B cell (primary cell): ENCODE data around the gene KAZN.

ENCODE experiments used
- EZH2 ChIP-seq: IDR thresholded peaks from 2 replicates; pipeline ENCODE4 v1.6.1; 2012; ENCODE audit warnings: borderline replicate concordance, low read depth, mild to moderate bottlenecking, moderate library complexity, low read length; ENCODE audit not compliant: insufficient read depth, poor library complexity, severe bottlenecking
- TF ChIP-seq, protein P1 (sequence below): fragments of 200-600 bp; IDR thresholded peaks from one replicate; pipeline ENCODE4 v1.8.0; 2022; ENCODE audit warnings: antibody characterized with exemption, mild to moderate bottlenecking

DNA sequence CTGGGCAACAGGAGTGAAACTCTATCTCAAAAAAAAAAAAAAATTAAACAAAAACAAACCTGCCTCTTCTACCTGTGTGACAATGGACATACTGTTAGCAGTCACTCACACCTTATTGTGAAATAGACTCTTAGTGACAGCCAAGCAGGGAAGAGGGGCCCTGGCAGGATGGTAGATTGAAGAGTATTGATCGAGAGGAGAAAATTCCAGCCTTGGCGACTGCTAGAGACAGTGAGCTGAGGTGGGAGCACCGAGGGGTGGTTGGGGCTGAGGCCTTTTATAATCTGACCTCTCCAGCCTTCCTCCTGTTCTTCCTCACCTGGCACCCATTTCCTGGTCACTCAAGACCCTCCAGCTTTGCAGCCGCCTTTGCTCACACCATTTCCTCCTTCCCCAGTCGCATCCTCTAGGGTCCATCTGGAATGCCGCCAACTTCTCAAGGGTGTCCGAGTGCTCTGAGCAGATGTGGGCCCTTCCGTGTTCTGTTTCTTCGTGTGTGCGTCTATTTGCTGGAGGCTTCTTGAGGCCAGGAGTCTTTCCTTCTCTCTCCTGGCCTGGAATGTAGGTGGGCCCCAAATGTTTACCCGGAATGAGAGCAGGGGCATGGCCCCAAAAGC is 358.2 kb downstream of the KAZN start:
- TF ChIP-seq, protein P1, sequence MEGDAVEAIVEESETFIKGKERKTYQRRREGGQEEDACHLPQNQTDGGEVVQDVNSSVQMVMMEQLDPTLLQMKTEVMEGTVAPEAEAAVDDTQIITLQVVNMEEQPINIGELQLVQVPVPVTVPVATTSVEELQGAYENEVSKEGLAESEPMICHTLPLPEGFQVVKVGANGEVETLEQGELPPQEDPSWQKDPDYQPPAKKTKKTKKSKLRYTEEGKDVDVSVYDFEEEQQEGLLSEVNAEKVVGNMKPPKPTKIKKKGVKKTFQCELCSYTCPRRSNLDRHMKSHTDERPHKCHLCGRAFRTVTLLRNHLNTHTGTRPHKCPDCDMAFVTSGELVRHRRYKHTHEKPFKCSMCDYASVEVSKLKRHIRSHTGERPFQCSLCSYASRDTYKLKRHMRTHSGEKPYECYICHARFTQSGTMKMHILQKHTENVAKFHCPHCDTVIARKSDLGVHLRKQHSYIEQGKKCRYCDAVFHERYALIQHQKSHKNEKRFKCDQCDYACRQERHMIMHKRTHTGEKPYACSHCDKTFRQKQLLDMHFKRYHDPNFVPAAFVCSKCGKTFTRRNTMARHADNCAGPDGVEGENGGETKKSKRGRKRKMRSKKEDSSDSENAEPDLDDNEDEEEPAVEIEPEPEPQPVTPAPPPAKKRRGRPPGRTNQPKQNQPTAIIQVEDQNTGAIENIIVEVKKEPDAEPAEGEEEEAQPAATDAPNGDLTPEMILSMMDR, result no peak
- no peak for TF ChIP-seq EZH2
